ENCODE data around the gene PEX11G.

The PEX11G gene

DNA sequence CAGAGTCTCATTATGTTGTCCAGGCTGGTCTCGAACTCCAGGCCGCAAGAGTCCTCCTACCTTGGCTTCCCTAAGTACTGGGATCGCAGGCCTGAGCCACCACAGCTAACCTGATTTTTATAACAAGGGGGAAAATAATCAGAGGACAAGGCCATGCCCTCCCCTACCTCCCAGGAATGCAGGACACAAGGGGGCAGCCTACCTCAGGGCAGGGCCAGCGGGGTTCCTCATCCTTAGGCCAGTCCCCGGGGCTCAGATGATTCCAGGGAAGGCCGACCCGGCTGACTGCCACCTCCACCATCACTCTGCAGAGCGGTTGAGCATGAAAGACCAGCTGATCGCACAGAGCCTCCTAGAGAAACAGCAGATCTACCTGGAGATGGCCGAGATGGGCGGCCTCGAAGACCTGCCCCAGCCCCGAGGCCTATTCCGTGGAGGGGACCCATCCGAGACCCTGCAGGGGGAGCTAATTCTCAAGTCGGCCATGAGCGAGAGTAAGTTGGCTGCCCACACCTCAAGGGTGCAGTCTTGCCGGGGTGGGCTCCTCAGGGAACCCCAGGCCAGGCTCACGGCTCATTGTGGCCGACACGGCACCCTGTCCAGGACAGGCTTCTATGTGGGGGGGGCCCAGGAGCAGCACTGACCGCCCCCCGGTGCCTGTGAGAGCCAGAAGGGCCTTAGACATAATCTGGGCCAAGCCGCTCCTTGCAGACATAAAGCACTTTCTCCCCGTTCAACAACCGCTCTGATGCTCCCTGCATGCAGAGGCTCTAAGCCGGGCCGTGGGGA, 26.8 kb downstream of the PEX11G start:
- no peaks in the 10 kb centered on the region for H3K9me3 ChIP-seq (ENCODE audit: severe bottlenecking)
- no peak overlapping the region for H3K27ac ChIP-seq
- peaks cover 10% of the 10 kb centered on the region for H3K36me3 ChIP-seq
- H3K27me3 ChIP-seq (ENCODE audit: insufficient read depth, low read depth, severe bottlenecking) = no peaks in the 10 kb centered on the region
- no peak for DNase-seq
- TF ChIP-seq, protein P1, sequence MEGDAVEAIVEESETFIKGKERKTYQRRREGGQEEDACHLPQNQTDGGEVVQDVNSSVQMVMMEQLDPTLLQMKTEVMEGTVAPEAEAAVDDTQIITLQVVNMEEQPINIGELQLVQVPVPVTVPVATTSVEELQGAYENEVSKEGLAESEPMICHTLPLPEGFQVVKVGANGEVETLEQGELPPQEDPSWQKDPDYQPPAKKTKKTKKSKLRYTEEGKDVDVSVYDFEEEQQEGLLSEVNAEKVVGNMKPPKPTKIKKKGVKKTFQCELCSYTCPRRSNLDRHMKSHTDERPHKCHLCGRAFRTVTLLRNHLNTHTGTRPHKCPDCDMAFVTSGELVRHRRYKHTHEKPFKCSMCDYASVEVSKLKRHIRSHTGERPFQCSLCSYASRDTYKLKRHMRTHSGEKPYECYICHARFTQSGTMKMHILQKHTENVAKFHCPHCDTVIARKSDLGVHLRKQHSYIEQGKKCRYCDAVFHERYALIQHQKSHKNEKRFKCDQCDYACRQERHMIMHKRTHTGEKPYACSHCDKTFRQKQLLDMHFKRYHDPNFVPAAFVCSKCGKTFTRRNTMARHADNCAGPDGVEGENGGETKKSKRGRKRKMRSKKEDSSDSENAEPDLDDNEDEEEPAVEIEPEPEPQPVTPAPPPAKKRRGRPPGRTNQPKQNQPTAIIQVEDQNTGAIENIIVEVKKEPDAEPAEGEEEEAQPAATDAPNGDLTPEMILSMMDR (IDR thresholded peaks at IDR 0.05; ENCODE audit: low read depth, low read length) = peak; percentile 35
- H3K4me3 ChIP-seq (ENCODE audit: low read depth, low read length) = no peak overlapping the region

DNA sequence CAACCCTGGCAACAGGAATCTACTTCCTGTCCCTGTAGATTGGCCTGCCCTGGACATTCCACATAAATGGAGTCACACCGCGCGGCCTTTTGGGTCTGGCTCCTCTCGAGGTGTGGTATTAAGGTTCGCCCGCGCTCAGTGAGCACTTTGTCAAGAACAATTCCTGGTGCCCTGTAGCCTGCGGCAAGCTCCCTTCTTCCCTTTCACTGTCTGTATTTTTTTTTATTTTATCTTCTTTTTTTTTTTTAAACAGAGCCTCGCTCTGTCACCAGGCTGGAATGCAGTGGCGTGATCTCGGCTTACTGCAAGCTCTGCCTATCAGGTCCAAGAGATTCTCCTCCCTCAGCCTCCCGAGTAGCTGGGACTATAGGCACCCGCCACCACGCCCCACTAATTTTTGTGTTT, 28.3 kb downstream of the PEX11G start:
- Histone ChIP-seq H3K9me3 (ENCODE audit: severe bottlenecking) (peaks cover 10% of the 10 kb centered on the region), H3K36me3 (peaks cover 18% of the 10 kb centered on the region), H3K27me3 (ENCODE audit: insufficient read depth, low read depth, severe bottlenecking) (no peaks in the 10 kb centered on the region), H3K27ac (no peak overlapping the region), H3K4me3 (ENCODE audit: low read depth, low read length) (no peak overlapping the region)
- no peak for DNase-seq
- TF ChIP-seq, protein P1 (IDR thresholded peaks at IDR 0.05; ENCODE audit: low read depth, low read length) = no peak

DNA sequence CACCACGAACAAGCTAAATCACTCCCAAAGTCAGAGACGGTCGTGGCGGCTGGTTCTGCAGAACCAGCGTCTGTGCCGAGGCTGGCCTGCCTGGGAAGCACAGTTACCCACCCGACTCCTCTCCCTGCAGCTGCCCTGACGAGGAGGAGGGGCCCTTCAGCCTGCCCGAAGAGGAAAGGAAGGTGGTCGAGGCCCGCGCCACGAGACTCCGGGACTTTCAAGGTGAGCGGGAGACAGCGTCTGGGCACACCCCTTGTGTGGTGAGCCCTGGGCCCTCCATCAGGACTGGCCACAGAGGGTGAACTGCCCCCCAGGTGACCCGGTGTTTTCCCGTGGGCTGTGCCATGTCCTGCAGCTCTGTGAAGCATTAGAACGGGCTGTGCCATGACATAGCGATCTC, 29.1 kb downstream of the PEX11G start:
- Histone ChIP-seq H3K36me3 (peaks cover 22% of the 10 kb centered on the region), H3K27ac (no peak overlapping the region), H3K9me3 (ENCODE audit: severe bottlenecking) (peaks cover 10% of the 10 kb centered on the region), H3K27me3 (ENCODE audit: insufficient read depth, low read depth, severe bottlenecking) (no peaks in the 10 kb centered on the region), H3K4me3 (ENCODE audit: low read depth, low read length) (no peak overlapping the region)
- no peak for DNase-seq
- TF ChIP-seq, protein P1 (IDR thresholded peaks at IDR 0.05; ENCODE audit: low read depth, low read length) = no peak

DNA sequence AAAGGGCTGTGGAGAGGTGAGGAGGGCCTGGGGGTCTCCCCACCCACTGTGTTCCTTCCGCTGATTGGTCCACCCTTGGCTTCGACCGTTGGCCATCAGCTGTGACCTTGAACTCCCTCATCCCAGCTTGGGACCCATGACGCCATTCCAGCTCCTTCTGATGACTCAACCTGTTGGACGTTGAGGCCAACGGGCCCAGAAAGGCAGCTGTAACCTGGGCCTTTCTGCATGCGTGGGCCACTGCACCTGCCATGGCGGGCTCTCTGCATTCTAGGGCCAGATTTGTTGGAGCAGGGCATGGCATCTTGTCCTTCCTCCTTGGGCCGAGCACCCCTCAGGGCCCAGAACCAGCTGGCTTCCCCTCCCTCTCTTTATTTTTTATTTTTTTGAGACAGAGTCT, 30.2 kb downstream of the PEX11G start:
- Histone ChIP-seq H3K9me3 (ENCODE audit: severe bottlenecking) (peaks cover 10% of the 10 kb centered on the region), H3K4me3 (ENCODE audit: low read depth, low read length) (no peak overlapping the region), H3K27ac (no peak overlapping the region), H3K27me3 (ENCODE audit: insufficient read depth, low read depth, severe bottlenecking) (no peaks in the 10 kb centered on the region), H3K36me3 (peaks cover 29% of the 10 kb centered on the region)
- no peak for DNase-seq
- TF ChIP-seq, protein P1 (IDR thresholded peaks at IDR 0.05; ENCODE audit: low read depth, low read length) = no peak

DNA sequence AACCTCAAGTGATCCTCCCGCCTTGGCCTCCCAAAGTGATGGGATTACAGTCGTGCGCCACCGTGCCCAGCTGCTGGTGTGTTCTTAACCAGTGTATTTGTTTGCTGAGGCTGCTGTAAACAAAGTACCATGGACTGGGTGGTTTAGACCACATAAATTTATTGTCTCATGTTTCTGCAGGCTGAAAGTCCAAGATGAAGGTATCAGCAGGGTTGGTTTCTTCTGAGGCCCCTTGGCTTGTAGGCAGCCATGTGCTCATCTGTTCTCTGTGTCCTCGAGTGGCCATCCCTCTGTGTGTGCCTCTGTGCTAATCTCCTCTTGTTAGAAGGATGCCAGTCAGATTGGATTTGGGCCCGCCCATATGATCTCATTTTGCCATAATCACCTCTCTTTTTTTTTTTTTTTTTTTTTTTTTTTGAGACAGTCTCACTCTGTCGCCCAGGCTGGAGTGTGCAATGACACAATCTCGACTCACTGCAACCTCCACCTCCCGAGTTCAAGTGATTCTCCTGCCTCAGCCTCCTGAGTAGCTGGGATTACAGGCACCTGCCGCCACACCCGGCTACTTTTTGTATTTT, 31.8 kb downstream of the PEX11G start:
- no peak overlapping the region for H3K4me3 ChIP-seq (ENCODE audit: low read depth, low read length)
- H3K9me3 ChIP-seq (ENCODE audit: severe bottlenecking) = peaks cover 10% of the 10 kb centered on the region
- TF ChIP-seq, protein P1 (IDR thresholded peaks at IDR 0.05; ENCODE audit: low read depth, low read length) = no peak
- DNase-seq = peak; percentile 47
- H3K36me3 ChIP-seq = peaks cover 39% of the 10 kb centered on the region
- no peaks in the 10 kb centered on the region for H3K27me3 ChIP-seq (ENCODE audit: insufficient read depth, low read depth, severe bottlenecking)
- H3K27ac ChIP-seq = no peak overlapping the region
